Naive thymus-derived CD8-positive, alpha-beta T cell (primary cell): Measurements from ENCODE around the gene TESK1. TPM values are rescaled to one million over a fixed set of nuclear protein-coding genes. Genes with fewer than 3 reads are reported as not detected.
"Not testable (repeated sequence)": the region's sequence is repeated elsewhere in the genome, so short reads cannot be mapped to it uniquely, and the experiment has no call there.

ENCODE experiments used
- ATAC-seq, 2 donors: fragments of 150-1000 bp; cut with Tn5 transposase in 1 of 2; sonication (Bioruptor Pico), chemical (Tn5 transposase) in 1 of 2; 1 replicate in 1 of 2; 2 replicates in 1 of 2; pipeline ENCODE4 v1.10.0; 2021; ENCODE audit warnings: mild to moderate bottlenecking in 2 of 2, moderate library complexity in 2 of 2
- POLR2A ChIA-PET: fragments of 350-600 bp; sonication (Branson Sonifier 250); formaldehyde crosslinking; loops from one replicate; lab custom pipeline; 2021; ENCODE audit warnings: antibody characterized with exemption; lab: Charles Lee
- DNase-seq, 10 donors: peaks; one replicate each; pipeline versions ENCODE4 v3.0.0 to v3.0.0-alpha.2; 2020 to 2022
- H3K27ac Mint-ChIP-seq, 10 donors: one replicate each; pipeline ENCODE4 v1.8.0; 2020 to 2022; ENCODE audit warnings: mild to moderate bottlenecking in 10 of 10, mixed read lengths in 10 of 10, moderate library complexity in 4 of 10, inconsistent platforms in 1 of 10
- H3K27me3 Mint-ChIP-seq, 5 donors: one replicate each; pipeline ENCODE4 v1.8.0; 2021 to 2022; ENCODE audit warnings: mixed read lengths in 5 of 5
- H3K36me3 Mint-ChIP-seq, 3 donors: one replicate each; pipeline ENCODE4 v1.8.0; 2020 to 2022; ENCODE audit warnings: mixed read lengths in 3 of 3, mild to moderate bottlenecking in 2 of 3, inconsistent platforms in 1 of 3
- H3K4me1 Mint-ChIP-seq, 4 donors: one replicate each; pipeline ENCODE4 v1.8.0; 2021 to 2022; ENCODE audit warnings: mixed read lengths in 4 of 4
- H3K4me3 Mint-ChIP-seq, 10 donors: one replicate each; pipeline ENCODE4 v1.8.0; 2020 to 2022; ENCODE audit warnings: mild to moderate bottlenecking in 10 of 10, mixed read lengths in 10 of 10, moderate library complexity in 6 of 10, inconsistent platforms in 1 of 10
- H3K9me3 Mint-ChIP-seq, 9 donors: one replicate each; pipeline ENCODE4 v1.8.0; 2020 to 2022; ENCODE audit warnings: mixed read lengths in 9 of 9, mild to moderate bottlenecking in 3 of 9, inconsistent platforms in 1 of 9, moderate library complexity in 1 of 9
- polyA plus RNA-seq, 3 donors: library from polyadenylated mRNA; unstranded; fragments of 300-500 nt; fragmentation: Illumina TruSeq; gene quantifications; one replicate each; pipeline ENCODE4 v1.2.3, GENCODE V29; 2021
- total RNA-seq, 8 experiments: library from RNA in 2 of 8; stranded (reverse) in 2 of 8; gene quantifications; one replicate each; pipeline ENCODE4 v1.2.3 and lab custom pipeline; 2021 to 2026

The TESK1 gene
- total and polyA plus RNA-seq, 5 experiments from 2014 or later = 3.0 to 44.4 (median 8.1) TPM

DNA sequence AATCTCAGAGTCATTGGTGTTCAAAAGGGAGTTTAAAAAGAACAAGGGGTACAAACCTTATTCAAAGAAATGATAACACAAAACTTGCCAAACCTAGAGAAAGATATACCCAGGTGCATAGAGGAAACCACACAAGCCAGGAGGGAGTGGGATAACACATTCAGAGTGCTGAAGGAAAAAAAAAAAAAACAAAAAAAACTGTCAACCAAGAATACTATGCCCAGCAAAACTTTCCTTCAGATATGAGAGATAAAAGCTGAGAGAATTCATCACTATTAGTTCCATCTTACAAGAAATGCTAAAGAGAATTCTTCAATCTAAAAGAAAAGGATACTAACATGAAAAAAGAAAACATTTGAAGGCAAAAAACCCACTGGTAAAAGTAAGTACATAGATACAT is 11.5 kb upstream of the TESK1 start:
- Mint-ChIP-seq H3K36me3 (peaks cover 18 to 44% (median 23%) of the 10 kb centered on the region in 3 donors), H3K9me3 (peaks cover 9 to 34% (median 17%) of the 10 kb centered on the region in 9 donors), H3K27me3 (no peaks in the 10 kb centered on the region), H3K4me3 (no peak overlapping the region), H3K27ac (peak overlapping the region in 1 of 10 donors; percentile 13), H3K4me1 (peaks cover 0 to 6% (median under 1%) of the 10 kb centered on the region in 4 donors)
- DNase-seq = no peak
- ATAC-seq = no peak
- POLR2A ChIA-PET = interaction anchor here (0.7 kb wide), 1 partner anchor 301 kb away, joined by 3 read pairs; no protein-coding TSS in a partner anchor

DNA sequence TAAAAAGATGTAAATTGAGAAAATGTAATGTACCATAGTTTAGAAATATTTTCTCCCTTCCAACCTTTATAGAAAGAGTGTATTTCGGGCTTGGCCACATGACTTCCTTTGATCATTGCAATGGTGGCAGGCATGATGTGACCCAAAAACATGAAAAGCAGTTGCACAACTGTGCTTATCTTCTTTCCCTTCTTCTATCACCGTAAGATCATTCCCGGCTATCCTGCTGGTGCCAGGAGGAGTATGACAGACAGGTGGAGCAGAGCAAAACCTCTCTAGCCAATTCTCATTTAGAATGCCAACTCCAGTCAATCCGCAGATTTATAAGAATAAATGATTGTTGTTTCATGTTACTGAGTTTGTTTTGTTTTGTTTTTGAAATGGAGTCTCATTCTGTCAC is 10.6 kb upstream of the TESK1 start:
- POLR2A ChIA-PET = no interaction called here
- Mint-ChIP-seq H3K9me3 (peaks cover 9 to 34% (median 17%) of the 10 kb centered on the region in 9 donors), H3K36me3 (peaks cover 13 to 41% (median 23%) of the 10 kb centered on the region in 3 donors), H3K27me3 (no peaks in the 10 kb centered on the region), H3K4me3 (no peak overlapping the region), H3K27ac (peak overlapping the region in 1 of 10 donors; percentile 54), H3K4me1 (peaks cover 0 to 6% (median under 1%) of the 10 kb centered on the region in 4 donors)
- DNase-seq (no peak), ATAC-seq (no peak)

DNA sequence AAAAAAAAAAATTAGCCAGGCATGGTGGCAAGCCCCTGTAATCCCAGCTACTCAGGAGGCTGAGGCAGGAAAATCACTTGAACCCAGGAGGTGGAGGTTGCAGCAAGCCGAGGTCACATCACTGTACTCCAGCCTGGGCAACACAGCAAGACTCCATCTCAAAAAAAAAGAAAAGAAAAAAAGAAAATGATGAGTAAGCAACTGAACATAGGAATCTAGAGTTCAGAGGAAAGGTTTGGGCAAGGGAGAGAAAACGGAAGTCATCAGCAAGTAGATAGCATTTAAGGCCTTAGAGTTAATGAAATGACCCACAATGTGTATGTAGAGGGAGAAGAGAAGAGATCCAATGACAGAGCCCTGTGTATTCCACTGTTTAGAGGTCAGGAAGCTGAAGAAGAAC is 8.2 kb upstream of the TESK1 start:
- H3K9me3 Mint-ChIP-seq = peaks cover 8 to 28% (median 14%) of the 10 kb centered on the region in 9 donors
- H3K36me3 Mint-ChIP-seq = peaks cover 13 to 33% (median 20%) of the 10 kb centered on the region in 3 donors
- H3K4me1 Mint-ChIP-seq, H3K27me3 Mint-ChIP-seq, DNase-seq, H3K4me3 Mint-ChIP-seq, ATAC-seq, POLR2A ChIA-PET: not testable (repeated sequence)
- H3K27ac Mint-ChIP-seq = peak overlapping the region in 1 of 10 donors; percentile 52

DNA sequence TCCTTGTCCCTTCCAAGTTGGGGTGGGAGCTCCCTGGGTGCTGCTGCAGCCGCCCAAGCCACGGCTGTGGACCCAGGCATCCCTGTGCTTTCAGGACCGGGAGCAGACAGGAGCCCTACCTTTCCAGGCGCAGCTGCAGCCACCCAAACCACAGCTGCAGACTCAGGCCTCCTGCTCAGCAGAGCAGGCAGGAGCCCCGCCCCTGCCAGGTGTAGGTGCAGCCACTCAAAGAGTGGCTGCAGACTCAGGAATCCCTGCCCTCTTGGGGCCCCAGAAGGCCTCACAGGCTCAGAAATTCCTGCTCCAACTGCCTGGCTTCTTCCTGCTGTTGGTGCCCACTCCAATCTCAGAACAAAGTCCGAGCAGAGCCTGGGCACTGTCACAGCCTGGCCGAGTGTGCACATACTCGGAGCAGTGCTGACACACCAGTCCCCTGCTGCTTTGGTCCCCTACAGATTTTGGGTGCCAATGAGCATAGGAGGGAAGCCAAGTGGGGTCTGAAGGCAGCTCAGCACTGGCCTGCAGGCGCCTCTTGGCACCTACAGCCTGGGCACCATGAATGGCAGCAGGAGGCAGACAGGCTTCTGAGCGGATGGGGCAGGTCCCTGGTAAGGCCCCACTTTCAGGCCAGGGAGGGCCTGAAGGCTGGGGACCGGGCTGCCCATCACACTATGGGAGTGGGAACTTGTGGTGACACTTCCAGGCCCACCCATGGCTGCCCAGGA is 6.0 kb upstream of the TESK1 start:
- H3K27ac Mint-ChIP-seq = no peak overlapping the region
- H3K9me3 Mint-ChIP-seq = peaks cover 0 to 8% (median 4%) of the 10 kb centered on the region in 9 donors
- H3K27me3 Mint-ChIP-seq = no peaks in the 10 kb centered on the region
- no peak overlapping the region for H3K4me3 Mint-ChIP-seq
- H3K36me3 Mint-ChIP-seq = peaks cover 5 to 12% (median 8%) of the 10 kb centered on the region in 3 donors
- DNase-seq (no peak), ATAC-seq (no peak)
- POLR2A ChIA-PET = interaction anchor here (1.2 kb wide), 1 partner anchor 151 kb away, joined by 3 read pairs; the partner anchor contains the start of gene RGP1
- H3K4me1 Mint-ChIP-seq = peaks cover 10 to 16% (median 15%) of the 10 kb centered on the region in 4 donors

DNA sequence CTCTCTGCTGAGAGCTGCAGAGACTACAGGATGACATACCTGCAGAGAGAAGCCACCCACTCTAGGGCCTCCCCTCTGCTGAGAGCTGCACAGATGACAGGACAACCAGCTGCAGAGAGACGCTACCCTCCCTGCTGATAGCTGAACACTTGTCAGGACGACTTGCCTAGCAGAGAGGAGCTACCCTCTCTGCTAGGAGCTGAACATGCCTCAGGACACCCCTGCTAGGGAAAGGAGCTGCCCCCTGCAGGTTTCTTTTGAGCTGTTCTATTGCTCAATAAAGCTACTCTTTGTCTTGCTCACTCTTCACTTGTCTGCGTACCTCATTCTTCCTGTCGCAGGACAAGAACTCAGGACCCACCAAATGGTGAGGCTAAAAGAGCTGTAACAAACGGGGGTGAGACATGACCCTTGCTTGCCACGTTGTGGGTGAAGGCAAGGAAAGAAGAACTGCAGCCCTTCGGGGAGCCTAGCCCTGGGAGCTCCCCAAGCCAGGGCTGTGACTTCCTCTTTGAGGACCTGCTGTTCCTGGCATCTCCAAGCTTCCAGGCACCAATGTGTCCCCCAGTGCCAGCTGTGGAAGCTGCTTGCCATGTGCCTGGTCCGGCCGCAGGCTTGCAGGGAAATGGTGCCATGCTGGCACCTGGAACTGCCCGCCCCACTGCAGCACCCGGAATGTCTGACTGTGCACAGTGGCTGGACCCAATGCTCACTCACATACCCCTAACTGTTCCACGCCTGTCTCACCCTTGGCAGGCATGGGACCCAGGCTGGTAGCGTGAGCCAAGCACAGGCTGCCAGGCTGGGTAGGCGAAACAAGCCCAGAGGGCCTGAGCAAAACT is 5.1 kb upstream of the TESK1 start:
- Mint-ChIP-seq H3K9me3 (no peaks in the 10 kb centered on the region), H3K27me3 (no peaks in the 10 kb centered on the region), H3K4me3 (no peak overlapping the region), H3K36me3 (peaks cover 0 to 4% (median 3%) of the 10 kb centered on the region in 3 donors), H3K4me1 (peaks cover 14 to 24% (median 20%) of the 10 kb centered on the region in 4 donors), H3K27ac (no peak overlapping the region)
- ATAC-seq = no peak
- no peak for DNase-seq
- POLR2A ChIA-PET = interaction anchor here (1.2 kb wide), 1 partner anchor 150 kb away, joined by 3 read pairs; the partner anchor contains the start of gene RGP1

DNA sequence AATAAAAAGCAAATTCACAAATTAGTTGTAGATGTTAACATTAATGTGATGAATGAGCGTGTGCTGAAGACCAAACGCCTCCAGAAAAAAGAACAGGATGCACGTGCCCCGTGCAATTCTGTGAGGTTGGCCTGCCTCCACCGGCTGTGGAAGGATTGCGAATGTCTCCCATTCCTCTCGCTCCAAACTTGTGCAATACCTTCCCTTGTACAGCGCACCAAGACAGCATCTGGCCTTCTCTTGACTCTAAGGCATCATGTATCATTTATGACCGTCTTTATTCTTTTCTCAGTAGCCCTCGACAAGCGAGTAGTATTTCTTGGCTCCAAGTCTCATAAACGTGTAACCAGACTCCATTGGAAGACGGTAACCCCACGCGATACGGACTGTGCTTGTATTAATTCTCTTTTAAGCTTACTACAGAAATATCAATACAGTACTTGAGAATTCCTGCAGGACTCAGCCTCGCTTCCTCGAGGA is 1.5 kb upstream of the TESK1 start:
- Mint-ChIP-seq H3K4me1 (peaks cover 26 to 40% (median 34%) of the 10 kb centered on the region in 4 donors), H3K27me3 (no peaks in the 10 kb centered on the region), H3K36me3 (peaks cover 0 to 15% (median 0%) of the 10 kb centered on the region in 3 donors), H3K4me3 (peak overlapping the region; percentile 92 to 99 (median 96)), H3K27ac (peak overlapping the region; percentile 93 to 99 (median 98)), H3K9me3 (no peaks in the 10 kb centered on the region)
- DNase-seq (no peak), ATAC-seq (peak in 1 of 2 donors; percentile 0)
- POLR2A ChIA-PET = interaction anchor here (0.9 to 3.6 kb wide), 11 partner anchors 13 to 532 kb away, joined by 3 to 40 read pairs (median 5); partner anchors contain the start of genes CCDC107, CD72, CREB3 and GBA2

DNA sequence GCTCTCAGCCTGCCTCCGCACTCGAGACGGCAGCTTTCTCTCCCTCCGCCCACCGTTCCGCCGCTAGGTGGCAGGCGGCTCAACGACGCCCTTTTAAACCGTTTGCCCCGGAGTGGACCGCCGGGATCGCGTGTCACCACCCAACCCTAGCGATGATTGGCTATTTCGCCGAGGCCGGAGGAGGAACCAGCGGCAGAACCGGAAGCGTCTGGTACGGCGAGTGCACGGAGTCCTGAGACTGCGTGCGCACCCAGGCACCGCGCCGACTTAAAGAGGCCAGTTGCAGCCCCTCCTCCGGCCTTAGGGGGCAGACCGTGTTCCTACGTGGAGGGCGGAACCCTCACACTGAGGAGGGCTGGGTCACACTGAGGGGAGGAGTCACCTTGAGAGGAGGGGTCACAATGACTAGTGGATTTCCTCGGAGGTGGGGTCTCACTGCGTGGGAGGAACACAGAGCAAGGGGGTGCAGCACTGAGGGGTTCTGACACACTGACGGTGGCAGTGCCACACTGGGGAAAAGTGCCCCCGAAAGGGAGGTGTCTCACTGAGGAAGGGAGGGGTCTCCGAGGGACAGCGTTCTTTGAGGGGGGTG is 980 bp upstream of the TESK1 start:
- DNase-seq (peak; percentile 94 to 100 (median 99)), ATAC-seq (peak; percentile 83 to 87)
- Mint-ChIP-seq H3K27ac (peak overlapping the region; percentile 93 to 99 (median 98)), H3K9me3 (no peaks in the 10 kb centered on the region), H3K27me3 (no peaks in the 10 kb centered on the region), H3K4me3 (peak overlapping the region; percentile 92 to 99 (median 96)), H3K4me1 (peaks cover 26 to 40% (median 34%) of the 10 kb centered on the region in 4 donors), H3K36me3 (peaks cover 0 to 20% (median 0%) of the 10 kb centered on the region in 3 donors)
- POLR2A ChIA-PET = interaction anchor here (0.7 to 3.6 kb wide), 15 partner anchors 13 to 532 kb away, joined by 3 to 40 read pairs (median 5); partner anchors contain the start of genes CCDC107, CD72, CREB3 and GBA2

DNA sequence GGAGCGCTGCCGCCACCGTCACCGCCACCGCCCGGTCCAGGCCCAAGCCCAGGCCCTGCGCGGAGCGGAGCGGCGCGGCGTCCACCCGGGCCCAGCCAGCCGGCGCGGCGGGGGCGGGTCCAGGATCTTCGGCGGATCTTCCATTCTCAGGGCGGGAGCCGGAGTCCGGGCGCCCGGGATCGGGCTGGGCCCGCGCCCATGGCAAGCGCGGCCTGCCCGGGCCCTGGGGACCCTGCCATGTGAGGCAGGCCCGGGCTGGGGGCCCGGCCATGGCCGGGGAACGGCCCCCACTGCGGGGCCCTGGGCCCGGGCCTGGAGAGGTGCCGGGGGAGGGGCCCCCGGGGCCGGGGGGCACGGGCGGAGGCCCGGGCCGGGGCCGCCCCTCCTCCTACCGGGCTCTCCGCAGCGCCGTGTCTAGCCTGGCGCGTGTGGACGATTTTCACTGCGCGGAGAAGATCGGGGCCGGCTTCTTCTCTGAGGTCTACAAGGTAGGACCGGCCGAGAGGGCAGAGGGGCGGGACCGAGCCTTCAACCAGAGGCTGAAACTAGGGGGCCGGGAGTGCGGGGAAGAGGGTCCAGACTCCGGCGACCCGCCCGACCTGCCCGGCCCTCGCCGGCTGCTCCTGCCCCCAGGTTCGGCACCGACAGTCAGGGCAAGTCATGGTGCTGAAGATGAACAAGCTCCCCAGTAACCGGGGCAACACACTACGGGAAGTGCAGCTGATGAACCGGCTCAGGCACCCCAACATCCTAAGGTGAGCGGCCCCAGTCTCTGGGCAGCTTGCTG is 482 bp downstream of the TESK1 start:
- Mint-ChIP-seq H3K36me3 (peaks cover 0 to 24% (median 0%) of the 10 kb centered on the region in 3 donors), H3K9me3 (no peaks in the 10 kb centered on the region), H3K27me3 (no peaks in the 10 kb centered on the region), H3K4me3 (peak overlapping the region; percentile 70 to 94 (median 81)), H3K4me1 (peaks cover 26 to 42% (median 35%) of the 10 kb centered on the region in 4 donors), H3K27ac (peak overlapping the region in 8 of 10 donors; percentile 57 to 87 (median 72))
- peak; percentile 0 to 4 for ATAC-seq
- DNase-seq = peak in 7 of 10 donors; percentile 21 to 72 (median 39)
- POLR2A ChIA-PET = interaction anchor here (0.5 to 3.6 kb wide), 12 partner anchors 9 to 238 kb away, joined by 3 to 40 read pairs (median 6); partner anchors contain the start of genes CCDC107, CD72, CREB3 and RMRP

DNA sequence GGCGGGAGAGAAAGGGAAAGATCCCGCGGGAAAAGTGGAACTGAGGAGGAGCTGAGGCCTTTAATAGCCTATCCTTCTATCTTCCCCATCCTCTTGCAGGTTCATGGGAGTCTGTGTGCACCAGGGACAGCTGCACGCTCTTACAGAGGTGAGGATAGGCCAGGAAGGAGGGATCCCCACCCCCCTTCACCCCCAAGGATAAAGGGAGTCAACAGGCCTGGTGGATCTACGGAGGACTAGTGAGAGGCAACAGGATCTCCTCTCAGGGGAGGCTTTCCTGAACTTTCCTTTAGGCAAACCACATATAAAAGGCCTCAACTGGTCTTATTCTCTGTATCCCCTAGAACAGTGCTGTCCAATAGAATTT is 1.1 kb downstream of the TESK1 start:
- POLR2A ChIA-PET = interaction anchor here (0.8 to 3.6 kb wide), 7 partner anchors 9 to 126 kb away, joined by 4 to 40 read pairs (median 21); partner anchors contain the start of genes CCDC107, CD72, CREB3 and RMRP
- Mint-ChIP-seq H3K36me3 (peaks cover 0 to 24% (median 0%) of the 10 kb centered on the region in 3 donors), H3K27ac (peak overlapping the region in 8 of 10 donors; percentile 57 to 87 (median 72)), H3K4me3 (peak overlapping the region; percentile 70 to 87 (median 80)), H3K4me1 (peaks cover 26 to 45% (median 38%) of the 10 kb centered on the region in 4 donors), H3K9me3 (no peaks in the 10 kb centered on the region), H3K27me3 (no peaks in the 10 kb centered on the region)
- no peak for ATAC-seq
- DNase-seq = peak in 1 of 10 donors; percentile 11

DNA sequence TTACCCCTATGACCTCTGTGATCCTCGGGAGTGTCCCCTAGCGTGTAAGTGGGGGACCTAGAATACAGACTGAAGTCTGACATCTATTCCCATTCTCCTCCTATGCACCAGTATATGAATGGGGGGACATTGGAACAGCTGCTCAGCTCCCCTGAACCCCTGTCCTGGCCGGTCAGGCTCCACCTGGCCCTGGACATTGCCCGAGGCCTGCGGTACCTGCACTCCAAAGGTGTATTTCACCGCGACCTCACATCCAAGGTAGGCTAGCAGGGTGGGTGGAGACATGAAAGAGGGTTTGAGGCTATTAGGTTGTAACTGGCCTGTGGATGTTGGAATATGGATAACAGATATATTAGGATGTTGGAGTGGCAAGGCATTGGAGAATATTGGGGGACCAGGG is 1.7 kb downstream of the TESK1 start:
- no peaks in the 10 kb centered on the region for H3K27me3 Mint-ChIP-seq
- no peaks in the 10 kb centered on the region for H3K9me3 Mint-ChIP-seq
- peak overlapping the region in 5 of 10 donors; percentile 12 to 74 (median 41) for H3K27ac Mint-ChIP-seq
- peak overlapping the region; percentile 2 to 68 (median 46) for H3K4me3 Mint-ChIP-seq
- POLR2A ChIA-PET = interaction anchor here (1.1 to 3.5 kb wide), 2 partner anchors 13 to 126 kb away, joined by 8 to 21 read pairs; partner anchors contain the start of genes CREB3 and TLN1
- DNase-seq = no peak
- H3K4me1 Mint-ChIP-seq = peaks cover 31 to 51% (median 44%) of the 10 kb centered on the region in 4 donors
- H3K36me3 Mint-ChIP-seq = peaks cover 0 to 24% (median 0%) of the 10 kb centered on the region in 3 donors
- ATAC-seq = no peak

DNA sequence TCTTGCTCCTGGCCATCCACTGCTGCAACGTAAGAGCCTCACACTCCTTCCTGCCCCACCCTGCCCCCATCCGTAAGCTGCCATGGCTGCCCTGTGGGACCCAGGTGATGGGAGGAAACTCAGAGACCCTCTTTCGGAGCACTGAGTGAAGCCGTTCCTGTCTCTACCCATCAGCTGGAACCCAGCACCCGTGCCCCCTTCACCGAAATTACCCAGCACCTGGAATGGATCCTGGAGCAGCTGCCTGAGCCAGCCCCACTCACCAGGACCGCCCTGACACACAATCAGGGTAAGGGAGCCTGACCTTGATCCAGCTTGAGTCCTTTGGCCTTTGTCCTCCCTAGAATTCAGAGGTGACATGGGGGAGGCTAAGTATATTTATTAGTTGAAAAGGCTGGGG is 3.2 kb downstream of the TESK1 start:
- no peak for ATAC-seq
- DNase-seq = no peak
- Mint-ChIP-seq H3K9me3 (no peaks in the 10 kb centered on the region), H3K36me3 (peaks cover 0 to 24% (median 0%) of the 10 kb centered on the region in 3 donors), H3K4me1 (peaks cover 27 to 51% (median 39%) of the 10 kb centered on the region in 4 donors), H3K27ac (no peak overlapping the region), H3K27me3 (no peaks in the 10 kb centered on the region), H3K4me3 (peak overlapping the region in 1 of 10 donors; percentile 54)
- POLR2A ChIA-PET = interaction anchor here (0.7 to 1.8 kb wide), 5 partner anchors 8 to 123 kb away, joined by 3 to 6 read pairs (median 4); partner anchors contain the start of genes SIT1 and TLN1
